ENCODE results near the gene LY6G6F.
A peak's percentile ranks its signal among the peaks of the same experiment; 100 is the strongest.

LY6G6F gene

DNA sequence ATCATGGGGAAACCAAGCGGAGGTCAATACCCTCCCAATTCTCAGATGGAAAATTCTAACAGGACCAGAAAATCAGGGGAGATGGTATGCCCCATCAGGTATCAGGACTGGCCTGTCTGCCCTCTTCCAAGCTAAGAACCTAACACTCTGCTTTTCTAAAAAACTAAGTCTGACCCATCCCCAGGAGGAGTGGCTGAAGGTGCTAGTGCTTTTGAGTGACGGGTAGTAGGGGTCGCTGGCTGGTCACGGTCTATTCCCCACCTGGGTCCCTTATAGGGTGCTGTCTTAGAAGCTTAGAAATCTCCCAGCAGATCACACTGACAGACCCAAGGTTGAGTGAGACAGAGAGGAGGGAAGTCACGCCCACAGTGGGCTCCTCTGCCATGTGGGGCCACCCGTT, 13.1 kb upstream of the LY6G6F start:
- TF ChIP-seq, protein P1, sequence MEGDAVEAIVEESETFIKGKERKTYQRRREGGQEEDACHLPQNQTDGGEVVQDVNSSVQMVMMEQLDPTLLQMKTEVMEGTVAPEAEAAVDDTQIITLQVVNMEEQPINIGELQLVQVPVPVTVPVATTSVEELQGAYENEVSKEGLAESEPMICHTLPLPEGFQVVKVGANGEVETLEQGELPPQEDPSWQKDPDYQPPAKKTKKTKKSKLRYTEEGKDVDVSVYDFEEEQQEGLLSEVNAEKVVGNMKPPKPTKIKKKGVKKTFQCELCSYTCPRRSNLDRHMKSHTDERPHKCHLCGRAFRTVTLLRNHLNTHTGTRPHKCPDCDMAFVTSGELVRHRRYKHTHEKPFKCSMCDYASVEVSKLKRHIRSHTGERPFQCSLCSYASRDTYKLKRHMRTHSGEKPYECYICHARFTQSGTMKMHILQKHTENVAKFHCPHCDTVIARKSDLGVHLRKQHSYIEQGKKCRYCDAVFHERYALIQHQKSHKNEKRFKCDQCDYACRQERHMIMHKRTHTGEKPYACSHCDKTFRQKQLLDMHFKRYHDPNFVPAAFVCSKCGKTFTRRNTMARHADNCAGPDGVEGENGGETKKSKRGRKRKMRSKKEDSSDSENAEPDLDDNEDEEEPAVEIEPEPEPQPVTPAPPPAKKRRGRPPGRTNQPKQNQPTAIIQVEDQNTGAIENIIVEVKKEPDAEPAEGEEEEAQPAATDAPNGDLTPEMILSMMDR (IDR thresholded peaks at IDR 0.05; ENCODE audit: borderline replicate concordance, insufficient read depth, low read depth, low read length) = no peak
- no peak overlapping the region for H3K4me3 ChIP-seq (ENCODE audit: low read depth, low read length)

DNA sequence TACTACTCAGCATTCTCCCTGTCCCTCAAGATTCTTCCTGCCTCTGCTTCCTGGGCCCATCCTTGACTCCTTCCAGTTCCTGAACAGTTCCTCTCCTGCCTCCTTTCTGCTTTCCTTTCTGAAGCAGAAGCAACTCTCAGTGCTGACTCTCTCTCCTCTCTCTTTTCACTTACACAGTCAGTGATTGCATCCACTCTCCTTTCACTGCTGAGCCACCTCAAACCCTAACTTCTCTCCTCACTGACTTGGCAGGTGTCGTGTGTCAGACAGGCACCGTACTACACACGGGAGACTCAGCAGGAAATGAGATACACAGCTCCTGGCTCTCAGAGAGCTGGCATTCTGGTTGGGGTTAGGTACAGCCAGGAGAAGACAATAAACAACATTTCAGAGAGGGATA, 9.1 kb upstream of the LY6G6F start:
- TF ChIP-seq, protein P1 (IDR thresholded peaks at IDR 0.05; ENCODE audit: borderline replicate concordance, insufficient read depth, low read depth, low read length) = no peak

DNA sequence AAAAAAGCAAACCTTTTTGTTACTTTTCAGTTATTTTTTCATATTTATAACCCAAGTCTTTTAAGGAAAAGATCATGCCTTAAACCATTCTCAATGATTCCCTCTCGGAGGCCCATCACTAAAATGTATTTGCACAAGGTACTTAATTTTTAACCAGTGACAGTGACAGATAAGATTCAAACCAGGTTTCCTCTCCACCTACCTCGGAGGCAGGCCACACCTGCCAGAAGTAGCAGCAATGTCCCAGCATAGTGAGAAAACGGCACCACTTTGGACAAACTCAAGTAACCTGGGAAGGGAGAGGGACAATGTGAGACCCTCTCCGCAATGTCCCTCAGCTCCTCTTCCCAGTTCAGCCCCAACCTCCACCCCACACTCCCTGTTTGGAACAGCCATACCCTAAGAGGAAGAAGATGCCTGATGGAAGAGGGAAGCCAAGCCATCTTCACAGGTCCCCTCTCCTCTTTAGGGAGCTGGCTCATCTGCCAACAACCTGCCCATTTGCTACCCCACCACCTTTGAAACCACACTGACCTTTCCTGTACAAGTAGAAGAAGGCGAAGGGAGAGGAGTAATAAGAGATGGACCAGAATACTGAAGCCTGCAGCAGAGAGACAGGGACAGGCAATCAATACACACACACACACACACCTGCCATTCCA, 5.8 kb upstream of the LY6G6F start:
- TF ChIP-seq, protein P1 (IDR thresholded peaks at IDR 0.05; ENCODE audit: borderline replicate concordance, insufficient read depth, low read depth, low read length) = no peak
- H3K4me3 ChIP-seq (ENCODE audit: low read depth, low read length) = no peak overlapping the region

More for the DNA sequence above, 9.1 kb upstream of the LY6G6F start:
- no peak overlapping the region for H3K4me3 ChIP-seq (ENCODE audit: low read depth, low read length)

DNA sequence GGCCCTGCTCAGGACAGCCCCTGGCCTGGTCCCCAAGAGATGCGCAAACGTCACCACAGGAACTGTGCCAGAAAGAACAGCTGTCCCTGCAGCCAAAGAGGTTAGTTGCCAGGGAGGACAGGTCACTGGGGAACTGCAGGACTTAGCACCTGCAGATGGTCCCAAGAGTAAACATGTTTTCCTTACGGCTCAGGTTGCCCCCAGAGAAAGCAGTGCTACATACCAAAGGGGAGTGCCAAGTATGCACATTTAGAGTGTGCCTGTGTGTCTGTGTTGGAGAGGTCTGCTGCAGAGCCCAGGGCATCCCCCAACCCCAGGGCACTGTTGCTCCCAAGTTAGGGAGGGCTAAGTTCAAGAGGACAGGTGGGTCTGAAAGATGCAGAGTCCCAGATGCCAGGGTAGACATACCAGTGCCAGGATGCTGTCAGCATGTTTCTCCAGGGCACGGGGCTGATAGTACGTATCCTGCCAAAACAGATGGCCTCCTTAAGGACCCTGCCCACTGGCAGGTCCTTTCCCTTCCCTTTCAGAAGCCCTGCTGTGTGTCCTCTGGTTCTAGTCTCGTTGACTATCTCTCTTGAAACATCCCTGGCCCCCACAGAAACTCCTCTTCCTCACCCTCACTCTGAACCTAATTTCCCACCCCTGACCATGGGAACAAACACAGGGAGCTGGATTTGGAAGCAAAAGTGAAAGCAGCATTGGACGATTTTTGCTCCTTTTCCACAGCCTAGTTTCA, 4.8 kb upstream of the LY6G6F start:
- H3K4me3 ChIP-seq (ENCODE audit: low read depth, low read length) = peak overlapping the region; percentile 62
- TF ChIP-seq, protein P1 (IDR thresholded peaks at IDR 0.05; ENCODE audit: borderline replicate concordance, insufficient read depth, low read depth, low read length) = no peak

DNA sequence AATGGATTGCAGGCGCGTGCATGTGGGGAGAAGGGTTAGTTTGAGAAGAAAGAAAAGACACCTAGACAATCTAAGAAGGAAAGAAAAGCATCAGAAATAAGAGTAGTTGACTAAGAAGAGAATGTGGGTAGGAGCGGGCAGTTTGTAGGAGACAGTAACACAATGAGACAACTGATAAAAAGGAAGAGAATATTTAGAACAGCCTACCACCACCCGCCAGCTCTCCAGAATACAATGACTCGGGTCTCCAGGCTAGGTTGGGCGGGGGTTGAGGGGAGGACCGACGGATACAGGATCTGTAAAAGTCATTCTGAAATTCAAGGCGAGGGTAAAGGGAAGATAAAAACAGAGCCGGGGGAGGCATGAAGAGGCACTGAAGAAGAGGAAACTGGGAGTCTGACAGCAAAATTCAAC, 4.3 kb upstream of the LY6G6F start:
- TF ChIP-seq, protein P1 (IDR thresholded peaks at IDR 0.05; ENCODE audit: borderline replicate concordance, insufficient read depth, low read depth, low read length) = no peak
- H3K4me3 ChIP-seq (ENCODE audit: low read depth, low read length) = peak overlapping the region; percentile 62

DNA sequence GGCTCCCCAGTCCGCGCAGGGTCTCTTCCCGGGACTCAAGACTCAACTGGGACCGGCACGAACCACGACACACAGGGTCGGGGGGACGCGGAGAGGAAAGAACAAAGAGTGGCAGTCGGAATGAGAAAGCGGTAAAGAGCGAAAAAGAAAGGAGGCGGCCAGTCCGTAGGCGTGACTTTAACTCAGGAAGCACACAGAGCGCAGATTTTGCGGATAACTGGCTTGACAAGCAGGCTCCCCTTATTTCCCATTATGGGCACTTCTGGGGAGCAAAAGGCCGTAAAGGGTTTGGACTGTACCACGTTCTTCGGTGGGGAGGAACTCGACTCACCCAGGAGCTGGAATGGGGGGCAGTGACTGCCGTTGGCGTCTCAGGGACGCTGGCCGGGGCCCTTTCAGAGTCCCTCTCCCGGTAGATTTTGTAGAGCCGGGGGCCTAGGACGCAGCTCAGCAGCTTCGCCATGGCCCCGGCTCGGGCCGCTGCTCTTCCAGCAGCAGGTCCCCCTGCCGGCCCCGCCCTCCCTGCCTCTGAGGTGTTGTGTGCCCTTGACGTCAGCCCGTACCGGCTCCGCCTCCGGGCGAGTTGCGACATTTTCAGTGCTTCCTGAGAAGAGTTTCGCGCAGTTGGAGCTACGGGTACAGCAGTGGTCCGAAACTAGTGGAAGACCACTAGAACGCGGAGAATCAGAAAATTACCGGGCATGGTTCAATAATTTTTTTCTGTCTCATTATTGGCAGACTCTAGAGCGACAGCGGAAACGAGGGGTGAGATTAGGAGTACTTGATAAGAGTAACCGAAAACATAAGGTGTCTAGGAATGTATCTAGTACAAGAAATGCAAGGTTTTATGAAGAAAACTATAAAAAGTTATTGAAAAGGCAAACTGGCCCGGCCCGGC, 3.6 kb upstream of the LY6G6F start, which contains the start of gene ABHD16A:
Gene ABHD16A (minus strand): TSS at position 506 of the 898 bp plus-strand sequence. CDS start 43 bp downstream, at position 463.
- TF ChIP-seq, protein P1 (IDR thresholded peaks at IDR 0.05; ENCODE audit: borderline replicate concordance, insufficient read depth, low read depth, low read length) = no peak
- peak within 1 kb of the TSS; percentile 62 for H3K4me3 ChIP-seq (ENCODE audit: low read depth, low read length)

Measured in GM12875 (cell line).